Measurements from ENCODE around the gene TOR1B. TPM values are rescaled to one million over a fixed set of nuclear protein-coding genes. Genes with fewer than 3 reads are reported as not detected.

Gene TOR1B
- total RNA-seq, 5 donors from 2014 or later (not counting 1 experiment from before 2014, with no cell fraction given): 19.3 to 31.0 (median 26.4) TPM

GRCh38 chr9:129858167-129858962 lies 55.4 kb downstream of the TOR1B start:
- DNase-seq (no peak), ATAC-seq (replicated peaks in 1 of 4) (no peak)
- 100% methylated on average over 10 of the region's 11 CpGs for WGBS (ENCODE audit: insufficient coverage)
- Histone ChIP-seq H3K4me3 (ENCODE audit: control insufficient read depth in 1 of 2, extremely low read depth in 1 of 2, low read length in 1 of 2) (no peak overlapping the region), H3K27ac (ENCODE audit: low read length) (no peak overlapping the region), H3K9me3 (no peaks in the 10 kb centered on the region), H3K36me3 (ENCODE audit: control insufficient read depth in 2 of 2, extremely low read depth in 1 of 2, insufficient read depth in 1 of 2, low read length in 1 of 2) (peaks cover 16 to 72% of the 10 kb centered on the region in 2 donors), H3K27me3 (replicated peaks in 1 of 2; ENCODE audit: control insufficient read depth in 2 of 2, extremely low read depth in 1 of 2, insufficient read depth in 2 of 2, low read length in 1 of 2) (no peaks in the 10 kb centered on the region), H3K4me1 (ENCODE audit: control insufficient read depth in 1 of 2, extremely low read depth in 1 of 2, insufficient read depth in 2 of 2, low read length in 2 of 2) (peaks cover 30 to 62% of the 10 kb centered on the region in 2 experiments)
- H3K4me3 Mint-ChIP-seq: no peak overlapping the region
- H3K27ac Mint-ChIP-seq: peak overlapping the region; percentile 61 to 68
- H3K9me3 Mint-ChIP-seq: no peaks in the 10 kb centered on the region
- ChIA-PET POLR2A (no interaction called here), CTCF (interaction anchor here in 1 of 2 donors (1.0 kb wide), 1 partner anchor 21 kb away, joined by 3 read pairs; no protein-coding TSS in a partner anchor)
- peaks cover 50 to 58% (median 58%) of the 10 kb centered on the region in 3 donors for H3K4me1 Mint-ChIP-seq
- H3K27me3 Mint-ChIP-seq: no peaks in the 10 kb centered on the region
- H3K36me3 Mint-ChIP-seq: peaks cover 52% of the 10 kb centered on the region

Other genes starting within 250 kb of the TOR1B start
- gene C9orf50, start 182.1 kb upstream of the TOR1B start, total RNA-seq: not detected
- 10 to 100 TPM; 31.0 to 45.0 (median 40.3) TPM for gene NTMT1, start 177.0 kb upstream of the TOR1B start, total RNA-seq
- 10 to 100 TPM; 28.3 to 35.2 (median 30.8) TPM for gene ASB6, start 161.0 kb upstream of the TOR1B start, total RNA-seq
- under 1 TPM in 1 of 5 donors, not detected in 4; 0.26 TPM for gene PRRX2, start 137.5 kb upstream of the TOR1B start, total RNA-seq
- not detected for gene PTGES, start 50.1 kb upstream of the TOR1B start, total RNA-seq
- gene TOR1A, start 21.0 kb downstream of the TOR1B start, total RNA-seq: 10 to 100 TPM; 16.6 to 39.3 (median 34.1) TPM
- 100 to 1,000 TPM in 1 of 5 donors, 10 to 100 TPM in 4; 80.5 to 112 (median 90.2) TPM for gene C9orf78, start 32.1 kb downstream of the TOR1B start, total RNA-seq
- 100 to 1,000 TPM; 105 to 140 (median 125) TPM for gene USP20, start 32.3 kb downstream of the TOR1B start, total RNA-seq
- 100 to 1,000 TPM; 166 to 211 (median 182) TPM for gene FNBP1, start 240.0 kb downstream of the TOR1B start, total RNA-seq